DOHH2 (cell line): ENCODE measurements around the gene GOLT1B.

Experiments
- H3F3A ChIP-seq: fragments of 200-600 bp; sonication (generic), shearing (Covaris generic); 2 replicates; pipeline ENCODE4 v1.6.0; 2016; ENCODE audit warnings: antibody characterized with exemption, mild to moderate bottlenecking; ENCODE audit not compliant: control insufficient read depth, insufficient read depth
- H3K27ac ChIP-seq: fragments of 200-600 bp; sonication (generic); 2 replicates; pipeline ENCODE4 v1.5.1; 2014; ENCODE audit warnings: low read depth, mild to moderate bottlenecking, low read length, moderate library complexity
- H3K27me3 ChIP-seq: fragments of 200-600 bp; sonication (generic); 2 replicates; pipeline ENCODE4 v1.6.1; 2014; ENCODE audit warnings: mild to moderate bottlenecking, low read length, mixed read lengths; ENCODE audit not compliant: control insufficient read depth
- H3K36me3 ChIP-seq: fragments of 200-600 bp; sonication (generic); 2 replicates; pipeline ENCODE4 v1.6.1; 2014; ENCODE audit warnings: mild to moderate bottlenecking, low read length, moderate library complexity, mixed read lengths; ENCODE audit not compliant: control insufficient read depth
- H3K4me1 ChIP-seq: fragments of 200-600 bp; sonication (generic); 2 replicates; pipeline ENCODE4 v1.6.1; 2014; ENCODE audit warnings: mild to moderate bottlenecking, low read length, mixed read lengths; ENCODE audit not compliant: control insufficient read depth
- H3K4me2 ChIP-seq: fragments of 200-600 bp; sonication (generic); 2 replicates; pipeline ENCODE4 v1.6.0; 2014; ENCODE audit warnings: mild to moderate bottlenecking, low read length, moderate library complexity
- H3K4me3 ChIP-seq: fragments of 200-600 bp; sonication (generic); 2 replicates; pipeline ENCODE4 v1.5.1; 2014; ENCODE audit warnings: mild to moderate bottlenecking, low read length, mixed read lengths
- H3K79me2 ChIP-seq: fragments of 200-600 bp; sonication (generic); 2 replicates; pipeline ENCODE4 v1.6.1; 2014; ENCODE audit warnings: mild to moderate bottlenecking, low read length, mixed read lengths; ENCODE audit not compliant: control insufficient read depth
- H3K9me2 ChIP-seq: fragments of 200-600 bp; sonication (generic); replicated peaks from 2 replicates; pipeline ENCODE4 v1.6.1; 2014; ENCODE audit warnings: mild to moderate bottlenecking, low read length, mixed read lengths; ENCODE audit not compliant: control insufficient read depth
- H3K9me3 ChIP-seq: fragments of 200-600 bp; sonication (generic); 2 replicates; pipeline ENCODE4 v1.6.1; 2014; ENCODE audit warnings: antibody characterized with exemption, low read length, mixed read lengths; ENCODE audit not compliant: control insufficient read depth, insufficient read depth
- H4K20me1 ChIP-seq: fragments of 200-600 bp; sonication (generic); 2 replicates; pipeline ENCODE4 v1.6.0; 2014; ENCODE audit warnings: low read depth, mild to moderate bottlenecking, antibody characterized with exemption, low read length, moderate library complexity; ENCODE audit not compliant: control insufficient read depth, insufficient read depth
- EZH2phosphoT487 ChIP-seq: fragments of 200-600 bp; sonication (generic); IDR thresholded peaks from 2 replicates; pipeline ENCODE4 v1.6.1; 2017; ENCODE audit warnings: borderline replicate concordance, mild to moderate bottlenecking, antibody characterized with exemption, low read length, moderate library complexity, mixed read lengths
- TF ChIP-seq, protein P1 (sequence below): fragments of 200-600 bp; sonication (generic); IDR thresholded peaks from one replicate; pipeline ENCODE4 v1.5.1; 2014; ENCODE audit warnings: antibody characterized with exemption, mild to moderate bottlenecking, low read depth, low read length; ENCODE audit not compliant: poor library complexity, severe bottlenecking

The GOLT1B gene

DNA sequence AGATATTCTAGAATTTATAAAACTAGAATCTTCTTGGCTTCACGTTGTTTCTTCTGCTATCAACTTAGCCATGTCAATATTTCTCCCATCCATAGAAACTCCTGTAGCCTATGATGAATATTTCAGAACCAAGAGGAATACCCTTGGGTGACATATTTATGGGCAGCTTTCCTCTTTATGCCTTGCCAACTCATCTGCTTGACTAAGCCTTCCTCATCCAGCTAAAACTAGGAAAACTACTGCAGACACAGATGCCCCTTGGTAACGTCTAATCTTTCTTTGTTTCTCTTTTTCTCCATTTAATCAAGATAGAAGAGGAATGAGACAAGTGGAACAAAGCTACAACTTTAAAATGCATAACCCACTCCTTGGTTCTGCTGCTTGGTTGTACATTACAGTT, 6.3 kb downstream of the GOLT1B start:
- Histone ChIP-seq H3K4me1 (peaks cover 6% of the 10 kb centered on the region), H3K4me2 (no peak overlapping the region), H3K36me3 (peaks cover 32% of the 10 kb centered on the region), H3K9me2 (no peaks in the 10 kb centered on the region), H4K20me1 (no peaks in the 10 kb centered on the region), H3K27ac (no peak overlapping the region), H3K27me3 (no peaks in the 10 kb centered on the region), H3K4me3 (no peak overlapping the region), H3K79me2 (peaks cover 35% of the 10 kb centered on the region), H3F3A (no peaks in the 10 kb centered on the region), H3K9me3 (no peaks in the 10 kb centered on the region)
- TF ChIP-seq, protein P1, sequence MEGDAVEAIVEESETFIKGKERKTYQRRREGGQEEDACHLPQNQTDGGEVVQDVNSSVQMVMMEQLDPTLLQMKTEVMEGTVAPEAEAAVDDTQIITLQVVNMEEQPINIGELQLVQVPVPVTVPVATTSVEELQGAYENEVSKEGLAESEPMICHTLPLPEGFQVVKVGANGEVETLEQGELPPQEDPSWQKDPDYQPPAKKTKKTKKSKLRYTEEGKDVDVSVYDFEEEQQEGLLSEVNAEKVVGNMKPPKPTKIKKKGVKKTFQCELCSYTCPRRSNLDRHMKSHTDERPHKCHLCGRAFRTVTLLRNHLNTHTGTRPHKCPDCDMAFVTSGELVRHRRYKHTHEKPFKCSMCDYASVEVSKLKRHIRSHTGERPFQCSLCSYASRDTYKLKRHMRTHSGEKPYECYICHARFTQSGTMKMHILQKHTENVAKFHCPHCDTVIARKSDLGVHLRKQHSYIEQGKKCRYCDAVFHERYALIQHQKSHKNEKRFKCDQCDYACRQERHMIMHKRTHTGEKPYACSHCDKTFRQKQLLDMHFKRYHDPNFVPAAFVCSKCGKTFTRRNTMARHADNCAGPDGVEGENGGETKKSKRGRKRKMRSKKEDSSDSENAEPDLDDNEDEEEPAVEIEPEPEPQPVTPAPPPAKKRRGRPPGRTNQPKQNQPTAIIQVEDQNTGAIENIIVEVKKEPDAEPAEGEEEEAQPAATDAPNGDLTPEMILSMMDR: no peak
- TF ChIP-seq EZH2phosphoT487: no peak

DNA sequence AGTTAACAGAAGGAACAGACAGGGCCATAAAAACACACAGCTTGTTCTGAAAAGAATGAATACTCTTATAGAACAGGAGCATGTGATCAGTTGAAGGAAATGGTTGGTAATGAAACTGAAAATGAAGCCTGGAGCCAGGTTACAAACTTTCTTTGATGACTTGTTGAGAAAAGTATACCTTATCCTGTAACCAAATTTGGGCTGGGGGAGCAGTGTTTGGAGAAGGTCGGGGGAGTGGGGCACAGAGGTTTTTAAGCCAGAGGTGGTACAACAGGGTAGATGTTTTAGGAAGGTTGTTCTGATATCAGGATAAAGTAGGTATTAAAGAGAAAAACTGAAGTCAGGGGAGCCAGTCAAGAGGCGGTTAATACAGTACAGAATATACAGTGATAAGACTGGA, 8.2 kb downstream of the GOLT1B start:
- no peaks in the 10 kb centered on the region for H3K9me3 ChIP-seq
- no peaks in the 10 kb centered on the region for H4K20me1 ChIP-seq
- peaks cover 48% of the 10 kb centered on the region for H3K36me3 ChIP-seq
- H3K4me3 ChIP-seq: no peak overlapping the region
- no peak overlapping the region for H3K4me2 ChIP-seq
- no peaks in the 10 kb centered on the region for H3K4me1 ChIP-seq
- peaks cover 16% of the 10 kb centered on the region for H3K79me2 ChIP-seq
- H3K9me2 ChIP-seq: no peaks in the 10 kb centered on the region
- no peak overlapping the region for H3K27ac ChIP-seq
- TF ChIP-seq EZH2phosphoT487: no peak
- TF ChIP-seq, protein P1: no peak
- no peaks in the 10 kb centered on the region for H3K27me3 ChIP-seq
- no peaks in the 10 kb centered on the region for H3F3A ChIP-seq

DNA sequence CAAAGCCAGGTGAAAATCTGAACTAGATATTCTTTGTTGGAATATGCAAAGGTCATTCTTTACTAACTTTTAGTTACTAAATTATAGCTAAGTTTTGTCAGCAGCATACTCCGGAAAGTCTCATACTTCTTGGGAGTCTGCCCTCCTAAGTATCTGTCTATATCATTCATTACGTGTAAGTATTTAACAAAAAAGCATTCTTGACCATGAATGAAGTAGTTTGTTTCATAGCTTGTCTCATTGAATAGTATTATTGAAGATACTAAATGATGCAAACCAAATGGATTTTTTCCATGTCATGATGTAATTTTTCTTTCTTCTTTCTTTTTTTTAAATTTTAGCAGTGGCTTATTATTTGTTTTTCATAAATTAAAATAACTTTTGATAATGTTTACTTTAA, 14.7 kb downstream of the GOLT1B start:
- H3K9me2 ChIP-seq: no peaks in the 10 kb centered on the region
- peaks cover 44% of the 10 kb centered on the region for H3K36me3 ChIP-seq
- H3K4me1 ChIP-seq: no peaks in the 10 kb centered on the region
- no peaks in the 10 kb centered on the region for H3K9me3 ChIP-seq
- H3F3A ChIP-seq: no peaks in the 10 kb centered on the region
- no peaks in the 10 kb centered on the region for H3K27me3 ChIP-seq
- H3K4me2 ChIP-seq: no peak overlapping the region
- H3K27ac ChIP-seq: no peak overlapping the region
- no peak overlapping the region for H3K4me3 ChIP-seq
- TF ChIP-seq, protein P1: no peak
- TF ChIP-seq EZH2phosphoT487: no peak
- no peaks in the 10 kb centered on the region for H3K79me2 ChIP-seq
- no peaks in the 10 kb centered on the region for H4K20me1 ChIP-seq

DNA sequence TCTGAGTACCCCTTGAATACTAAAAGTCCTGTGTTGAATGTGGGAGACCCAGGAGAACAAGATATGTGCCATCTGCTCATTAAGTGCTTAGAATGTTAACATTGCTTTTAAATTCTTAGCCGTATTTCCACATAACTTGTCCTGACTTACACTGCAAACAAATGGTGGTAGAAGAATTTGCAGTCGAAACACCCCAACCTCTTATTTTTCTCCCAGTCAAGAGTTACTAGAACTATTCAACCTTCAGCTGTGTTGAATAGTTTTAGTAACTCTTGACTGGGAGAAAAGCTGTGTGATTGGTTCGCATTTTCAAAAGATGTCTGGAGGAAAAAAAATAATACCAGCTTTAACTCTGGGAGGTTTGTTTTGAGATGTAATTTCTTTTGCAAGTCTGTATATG, 16.9 kb downstream of the GOLT1B start:
- Histone ChIP-seq H3K27me3 (no peaks in the 10 kb centered on the region), H3K27ac (no peak overlapping the region), H4K20me1 (no peaks in the 10 kb centered on the region), H3K4me3 (no peak overlapping the region), H3K79me2 (no peaks in the 10 kb centered on the region), H3K4me2 (no peak overlapping the region), H3K36me3 (peaks cover 27% of the 10 kb centered on the region), H3K9me2 (no peaks in the 10 kb centered on the region), H3K4me1 (no peaks in the 10 kb centered on the region), H3K9me3 (no peaks in the 10 kb centered on the region), H3F3A (no peaks in the 10 kb centered on the region)
- TF ChIP-seq, protein P1: no peak
- TF ChIP-seq EZH2phosphoT487: no peak
